ENCODE measurements around the gene FAM20A. TPM values are rescaled to one million over a fixed set of nuclear protein-coding genes. Genes with fewer than 3 reads are reported as not detected.

Gene FAM20A
- total RNA-seq, 1 experiment from 2014 or later = 0.02 TPM

DNA sequence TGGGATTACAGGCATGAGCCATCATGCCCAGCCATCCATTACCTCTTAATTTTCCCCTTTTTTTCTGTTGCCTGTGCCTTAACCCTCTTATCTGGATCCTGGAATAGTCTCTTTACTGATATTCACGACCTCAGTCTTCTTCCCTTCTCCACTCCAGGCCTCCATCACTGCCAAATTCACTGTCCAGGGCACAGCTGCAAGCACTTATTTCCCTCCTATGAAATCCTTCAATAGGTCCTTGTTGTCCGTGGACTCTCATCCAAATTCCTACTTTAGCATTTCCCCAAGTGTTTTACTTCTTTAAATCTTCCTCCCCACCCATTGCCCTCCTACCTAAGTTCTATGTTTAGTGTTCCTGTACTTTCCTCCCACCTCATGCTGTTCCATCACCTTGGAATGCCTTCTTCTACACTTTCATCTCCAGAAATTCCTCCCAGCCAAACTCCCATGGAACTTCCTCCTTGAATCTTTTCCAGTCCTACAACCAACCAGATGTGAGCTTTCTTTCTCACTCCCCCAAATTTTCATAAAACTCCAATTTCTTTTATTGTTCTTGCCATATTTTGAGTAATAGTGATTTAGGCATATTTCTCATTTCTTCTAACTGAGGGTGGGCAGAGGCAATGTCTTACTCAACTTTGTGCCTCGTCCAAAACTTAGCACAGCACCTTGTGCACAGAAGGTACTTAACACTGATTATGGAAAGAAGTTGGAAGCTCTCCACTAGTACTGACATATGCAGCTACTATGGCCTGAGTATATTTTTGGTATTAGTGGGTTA lies 35.3 kb downstream of the FAM20A start:
- DNase-seq (ENCODE audit: low read depth) = no peak

DNA sequence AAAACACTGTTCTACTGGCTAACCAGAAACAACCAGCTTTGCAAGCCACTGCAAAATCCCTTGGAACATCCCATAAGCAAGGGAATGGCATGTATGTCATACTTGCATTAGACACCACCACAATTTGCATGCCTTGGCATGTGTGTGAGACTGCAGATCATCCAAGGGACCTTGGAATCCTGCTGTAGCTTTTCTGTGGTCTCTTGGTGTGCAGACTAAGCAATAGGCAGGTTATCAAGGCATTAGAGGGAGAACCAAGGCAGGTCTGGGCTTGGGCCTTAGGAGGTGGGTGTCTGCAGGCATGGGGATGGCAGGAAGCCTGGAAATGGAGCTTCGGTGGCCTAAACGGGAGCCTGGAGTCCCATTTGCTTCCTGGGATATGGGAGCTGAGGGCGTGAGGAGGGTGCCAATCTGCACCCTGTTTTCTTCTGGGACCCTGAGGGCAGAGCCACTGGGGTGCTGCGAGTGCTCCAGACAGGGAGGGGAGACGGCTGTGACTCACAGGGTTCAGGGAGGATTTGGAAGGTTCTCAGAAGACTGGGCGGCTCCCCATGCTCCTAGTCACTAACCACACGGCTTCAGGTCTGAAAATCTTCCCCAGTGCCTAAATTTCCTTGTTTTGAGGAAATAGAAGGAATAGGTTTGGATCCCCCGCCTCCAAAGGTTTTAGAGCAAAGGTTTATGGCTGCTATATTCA lies 36.6 kb downstream of the FAM20A start:
- DNase-seq (ENCODE audit: low read depth) = no peak

DNA sequence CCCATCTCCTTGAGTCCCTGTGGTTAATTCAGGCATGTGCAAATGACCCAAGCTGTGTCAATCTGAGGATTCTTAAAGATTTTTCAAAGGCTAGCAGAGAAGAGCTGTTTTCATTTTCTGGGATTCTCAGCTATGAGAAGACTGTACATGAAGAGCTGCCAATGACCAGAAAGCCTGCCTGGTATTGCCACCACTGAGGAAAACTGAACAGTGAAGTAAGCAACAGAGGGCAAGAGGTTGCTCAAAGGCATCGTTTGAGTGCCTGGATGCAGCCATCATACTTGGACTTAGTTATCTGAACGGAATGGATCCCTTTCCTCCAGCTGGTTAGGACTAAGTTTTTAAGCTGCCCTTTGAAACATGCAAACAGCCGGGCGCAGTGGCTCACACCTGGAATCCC lies 38.4 kb downstream of the FAM20A start:
- no peak for DNase-seq (ENCODE audit: low read depth)

DNA sequence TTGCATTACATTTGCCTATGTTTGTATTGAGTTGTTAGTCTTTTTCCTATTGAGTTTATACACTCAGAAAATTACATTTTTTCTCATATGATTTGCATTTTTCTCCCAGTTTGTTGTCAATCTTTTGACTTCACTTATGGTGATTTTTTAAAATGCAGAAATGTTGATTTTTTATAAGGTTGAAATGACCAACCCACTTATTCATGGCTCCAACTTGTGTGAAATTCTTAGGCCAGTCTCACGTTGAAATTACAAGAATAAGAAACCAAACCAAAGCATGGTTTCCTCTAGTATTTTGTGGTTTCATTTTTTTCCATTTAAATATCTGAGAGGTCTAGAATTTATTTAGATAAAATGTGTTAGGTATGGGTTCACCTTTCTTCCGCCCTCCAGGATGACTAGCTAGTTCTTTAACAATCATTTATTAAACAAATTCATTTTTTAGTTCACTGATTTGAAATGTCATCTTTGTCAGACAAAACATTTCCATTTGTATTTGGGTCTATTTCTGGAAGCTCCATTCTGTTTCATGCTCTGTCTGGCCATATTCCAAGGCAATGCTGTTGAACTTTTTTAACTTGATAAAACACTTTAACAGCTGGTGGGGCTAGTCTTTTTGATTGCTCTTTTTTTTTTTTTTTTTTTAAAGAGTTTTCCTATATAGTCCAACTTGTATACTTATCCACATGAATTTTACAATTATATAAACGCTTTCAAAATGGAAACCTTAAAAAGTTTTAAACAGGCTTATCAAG lies 40.0 kb downstream of the FAM20A start:
- DNase-seq (ENCODE audit: low read depth) = no peak

DNA sequence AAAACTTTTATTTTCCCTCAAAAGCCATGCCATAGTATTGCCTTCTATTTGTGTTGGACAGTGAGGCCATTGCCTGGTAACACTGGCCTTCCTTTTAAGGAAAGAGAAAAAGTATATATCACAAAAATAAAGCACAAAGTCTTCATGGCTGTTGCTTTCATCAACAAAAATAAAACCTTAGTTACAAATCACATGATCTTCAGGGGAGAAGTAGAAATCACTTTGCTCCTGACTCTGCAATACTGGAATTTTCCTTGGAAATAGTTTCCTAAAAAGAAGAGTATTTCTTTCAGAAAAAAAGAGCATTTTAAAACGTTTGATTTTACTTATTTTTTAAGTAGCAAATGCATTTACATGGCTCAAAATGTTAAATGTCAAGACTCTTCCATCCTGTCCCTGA lies 41.9 kb downstream of the FAM20A start:
- DNase-seq (ENCODE audit: low read depth) = no peak

DNA sequence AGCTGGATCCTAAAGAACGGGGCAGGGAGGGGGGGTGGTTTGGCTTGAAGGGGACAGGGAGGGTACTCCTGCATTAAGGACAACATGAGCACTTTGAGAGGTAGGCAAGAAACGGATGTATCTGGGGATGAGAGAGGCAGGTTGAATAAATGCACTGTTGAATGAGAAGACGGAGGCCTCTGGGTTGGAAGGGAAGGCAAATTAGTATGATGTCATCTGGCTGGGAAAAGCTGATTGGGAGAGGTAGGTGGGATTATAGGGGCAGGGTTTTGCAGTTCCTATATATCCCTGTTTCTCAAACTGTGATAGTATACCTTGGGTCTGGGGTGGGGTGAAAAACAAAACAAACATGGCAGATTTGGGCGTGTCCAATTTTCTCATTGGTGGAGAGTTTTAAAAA lies 44.6 kb downstream of the FAM20A start:
- DNase-seq (ENCODE audit: low read depth) = no peak

DNA sequence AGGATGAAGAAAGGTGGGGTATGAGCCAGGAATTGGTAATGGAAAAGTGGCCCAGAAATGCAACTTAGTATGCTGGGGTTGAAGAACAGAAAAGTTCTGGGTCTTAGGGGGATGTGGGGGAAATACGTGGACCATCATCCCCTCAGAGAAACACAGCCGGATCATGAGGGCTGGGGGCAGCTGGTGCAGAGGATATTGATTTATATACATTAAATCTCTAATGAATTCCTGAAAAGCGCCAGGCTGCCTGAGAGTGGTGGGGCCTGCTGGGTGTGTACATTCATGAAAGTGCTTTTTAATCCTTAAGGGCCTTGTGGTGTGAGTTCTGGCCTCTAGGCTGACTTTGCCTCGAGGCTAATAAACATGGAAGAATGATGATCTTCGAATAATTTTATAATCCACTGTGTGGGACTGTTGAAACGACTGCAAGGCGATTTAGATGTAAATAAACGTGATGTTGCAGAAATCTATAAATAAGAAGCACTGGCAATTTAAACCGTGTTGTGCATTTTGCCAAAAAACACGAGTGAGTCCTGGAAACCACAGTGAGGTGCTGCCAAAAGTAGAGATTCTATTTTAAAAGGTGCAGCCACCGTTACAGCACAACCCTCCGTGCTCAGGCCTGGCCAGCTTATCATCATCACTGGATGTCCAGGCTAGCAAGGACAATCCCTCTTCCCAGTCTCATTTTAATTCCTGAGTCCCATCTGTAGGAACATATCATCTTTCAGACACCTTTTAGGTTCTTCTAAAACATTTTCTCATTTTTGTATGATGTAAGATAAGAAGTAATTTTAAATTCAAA lies 56.9 kb downstream of the FAM20A start:
- DNase-seq (ENCODE audit: low read depth) = no peak

DNA sequence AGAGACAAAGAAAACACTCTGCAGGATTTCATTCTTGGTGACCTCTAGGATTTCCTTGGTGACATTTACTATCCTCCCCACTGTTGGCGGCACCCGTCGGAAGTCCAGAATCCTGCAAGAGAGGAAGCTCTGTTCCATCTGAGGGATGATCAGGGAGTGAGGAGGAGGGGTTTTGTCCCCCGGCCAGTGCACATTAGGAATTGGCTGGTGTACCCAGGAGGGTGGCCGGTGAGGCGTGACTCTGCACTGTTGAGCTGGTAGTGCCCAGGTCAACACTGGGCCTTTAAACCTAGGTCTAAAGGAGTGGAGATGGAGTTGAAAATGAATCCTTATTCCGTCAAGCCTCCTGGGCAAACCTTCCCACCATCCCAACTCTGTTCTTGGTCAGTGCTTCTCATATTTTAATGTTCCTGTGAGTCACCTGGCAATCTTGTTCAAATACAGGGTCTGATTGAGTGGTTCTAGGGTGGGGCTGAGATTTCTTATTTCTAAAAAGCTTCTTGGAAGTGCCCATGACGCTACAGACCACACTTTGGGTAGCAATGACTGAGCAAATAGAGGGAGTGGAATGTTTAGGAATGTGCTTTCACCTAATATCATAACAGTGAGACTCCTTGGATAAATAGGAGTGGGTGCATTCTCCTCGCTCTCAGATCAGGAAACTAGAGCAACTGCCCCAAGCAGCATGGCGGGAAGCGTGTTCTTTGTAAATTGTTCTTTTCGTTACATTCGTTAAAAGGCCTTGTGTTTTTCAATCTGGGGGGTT lies 58.3 kb downstream of the FAM20A start:
- DNase-seq (ENCODE audit: low read depth) = no peak

DNA sequence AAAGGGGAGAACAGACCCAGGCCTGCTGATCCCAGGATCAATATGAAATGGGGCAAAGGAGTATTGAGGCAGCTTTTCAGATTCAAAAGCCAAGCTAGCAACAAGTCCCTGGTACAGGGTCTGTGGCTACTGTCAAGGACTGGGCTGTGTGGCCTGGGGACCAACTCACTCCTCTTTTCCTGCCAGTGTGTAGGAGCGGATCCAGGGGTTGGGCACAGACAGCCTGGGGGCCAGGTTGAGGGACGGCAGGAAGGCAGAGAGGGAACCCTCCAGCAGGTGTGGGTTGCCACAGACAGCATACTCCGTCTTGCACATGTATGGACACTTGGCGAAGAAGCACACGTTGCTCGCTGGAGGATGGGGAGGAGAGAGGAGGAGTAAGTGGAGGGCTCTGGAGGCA lies 59.4 kb downstream of the FAM20A start:
- DNase-seq (ENCODE audit: low read depth) = no peak

DNA sequence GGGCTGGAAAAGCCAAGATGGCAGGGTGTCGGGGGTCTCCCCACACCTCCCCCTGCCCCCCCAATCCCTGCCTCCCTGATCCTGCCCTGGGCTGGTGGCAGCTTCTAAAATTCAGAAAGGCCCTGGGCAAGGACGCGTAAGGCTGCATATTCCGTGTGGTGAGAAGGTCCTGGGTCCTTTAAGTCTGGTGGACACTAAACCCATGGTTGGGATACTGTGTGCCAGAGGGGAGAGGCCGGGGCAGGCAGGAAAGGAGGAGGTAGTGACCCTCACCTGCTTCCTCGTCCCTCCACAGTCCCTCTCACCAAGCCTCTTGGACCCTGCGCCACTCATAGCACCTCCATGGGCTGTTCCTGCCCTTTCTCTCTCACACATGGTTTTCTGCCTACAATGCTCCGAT lies 60.2 kb downstream of the FAM20A start:
- no peak for DNase-seq (ENCODE audit: low read depth)

DNA sequence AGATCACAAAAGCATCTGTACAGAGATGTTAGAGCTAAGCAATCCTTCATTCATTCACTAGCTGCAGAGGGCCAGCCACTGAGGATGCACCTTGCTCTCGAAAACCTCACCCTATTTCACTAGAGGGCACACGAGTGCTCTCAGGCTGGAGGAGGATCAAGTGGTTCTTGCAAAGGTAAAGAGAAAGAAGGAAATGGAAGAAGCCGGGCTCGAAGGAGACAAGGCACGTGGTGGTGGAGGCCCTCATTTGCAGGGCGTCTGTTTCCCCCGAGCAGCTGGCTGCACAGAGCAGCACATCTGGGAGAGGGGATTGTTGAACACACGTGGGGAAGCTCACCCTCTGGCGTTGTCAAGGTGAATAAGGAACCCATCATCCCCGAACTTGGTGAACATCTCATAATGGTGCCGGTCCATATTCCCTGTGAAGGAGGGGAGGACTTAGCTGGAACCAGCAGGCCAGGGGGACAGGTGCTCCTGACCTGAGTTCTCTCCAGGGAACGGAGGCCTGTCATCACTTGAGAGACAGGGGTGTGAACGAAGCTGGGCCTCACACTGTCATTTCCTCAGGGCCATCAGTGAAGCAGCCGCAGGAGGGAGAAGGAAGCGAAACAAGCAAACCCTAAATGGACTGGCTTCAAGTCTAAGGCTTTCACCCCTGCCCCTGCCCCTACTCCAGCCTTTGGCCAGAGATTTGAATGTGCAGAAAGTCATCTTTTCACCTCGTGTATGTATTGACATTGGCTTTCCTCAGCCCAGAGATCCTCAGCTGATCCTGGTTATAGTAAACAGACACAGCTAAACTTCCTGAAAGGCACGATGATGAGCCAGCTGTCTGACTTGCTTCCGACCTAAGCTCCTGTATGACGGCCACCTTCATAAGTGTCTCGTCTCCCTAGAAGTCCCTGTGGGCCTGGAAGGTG lies 61.4 kb downstream of the FAM20A start:
- no peak for DNase-seq (ENCODE audit: low read depth)

DNA sequence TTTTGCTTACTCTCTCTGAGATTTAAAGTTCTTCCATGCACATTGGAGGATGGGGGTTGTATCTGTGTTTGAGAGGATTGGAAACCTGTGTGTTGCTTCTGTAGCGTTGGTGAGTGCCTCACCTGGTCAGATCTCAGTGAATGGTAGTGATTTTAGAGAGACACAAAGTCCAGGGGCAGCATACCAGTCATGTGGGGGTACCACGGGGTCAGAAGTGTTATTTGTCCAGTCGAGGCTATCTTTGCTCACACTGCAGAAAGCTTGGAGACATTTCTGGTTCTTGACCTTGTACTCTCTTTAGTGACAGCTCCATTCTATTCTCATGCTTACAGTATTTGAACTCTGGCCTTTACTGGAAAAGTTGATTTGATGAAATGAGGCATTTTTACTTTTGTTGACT lies 65.2 kb downstream of the FAM20A start:
- DNase-seq (ENCODE audit: low read depth) = no peak

DNA sequence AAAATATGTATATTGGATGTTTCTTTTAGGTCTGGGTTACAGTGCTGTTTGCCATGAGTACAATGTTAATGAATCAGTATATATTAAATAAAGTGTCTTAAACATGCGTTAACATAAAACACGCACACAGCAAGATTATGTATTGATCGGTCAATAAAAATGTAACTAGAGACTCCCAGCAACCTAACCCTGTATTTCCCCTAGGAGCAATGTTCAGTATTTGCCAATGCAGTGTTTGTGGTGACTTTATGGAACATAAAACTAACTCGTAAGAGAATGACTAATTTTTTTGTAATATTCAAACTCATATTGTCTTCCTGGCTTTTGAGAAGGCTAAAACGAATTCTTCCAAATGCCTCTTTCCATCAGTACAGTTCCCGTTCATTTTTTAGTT lies 66.5 kb downstream of the FAM20A start:
- no peak for DNase-seq (ENCODE audit: low read depth)

DNA sequence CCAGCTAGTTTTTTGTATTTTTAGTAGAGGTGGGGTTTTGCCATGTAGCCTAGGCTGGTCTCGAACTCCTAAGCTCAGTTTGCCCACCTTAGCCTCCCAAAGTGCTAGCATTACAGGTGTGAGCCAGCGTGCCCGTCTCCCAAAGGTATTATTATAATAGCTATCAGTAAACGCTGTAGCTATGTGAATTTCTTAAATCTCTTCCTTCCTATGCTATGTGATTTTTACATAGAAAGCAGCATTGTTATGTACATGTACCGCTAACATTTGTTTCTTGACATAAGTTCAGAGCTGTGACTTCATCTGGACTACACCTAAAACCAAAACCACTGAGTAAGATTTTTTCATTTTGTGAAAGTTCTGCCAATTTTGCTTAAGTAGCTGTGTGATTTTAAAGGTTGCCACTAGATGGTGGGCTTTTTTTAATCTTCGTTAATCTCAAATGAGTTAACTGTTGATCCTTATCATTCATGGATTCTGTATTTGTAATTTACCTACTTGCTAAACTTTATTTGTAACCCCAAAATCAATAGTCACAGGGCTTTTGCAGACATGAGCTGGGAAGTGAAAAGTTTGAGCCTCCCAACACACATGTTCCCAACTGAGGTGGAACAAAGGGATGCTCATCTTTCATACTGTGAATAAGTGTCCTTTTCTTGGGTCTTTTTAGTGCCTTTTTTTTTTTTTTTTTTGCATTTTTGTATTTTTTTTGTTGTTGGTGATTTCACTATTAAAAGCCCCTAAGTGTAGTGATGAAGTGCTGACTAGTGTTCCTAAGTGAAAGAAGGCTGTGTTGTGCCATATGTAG lies 67.1 kb downstream of the FAM20A start:
- DNase-seq (ENCODE audit: low read depth) = no peak

DNA sequence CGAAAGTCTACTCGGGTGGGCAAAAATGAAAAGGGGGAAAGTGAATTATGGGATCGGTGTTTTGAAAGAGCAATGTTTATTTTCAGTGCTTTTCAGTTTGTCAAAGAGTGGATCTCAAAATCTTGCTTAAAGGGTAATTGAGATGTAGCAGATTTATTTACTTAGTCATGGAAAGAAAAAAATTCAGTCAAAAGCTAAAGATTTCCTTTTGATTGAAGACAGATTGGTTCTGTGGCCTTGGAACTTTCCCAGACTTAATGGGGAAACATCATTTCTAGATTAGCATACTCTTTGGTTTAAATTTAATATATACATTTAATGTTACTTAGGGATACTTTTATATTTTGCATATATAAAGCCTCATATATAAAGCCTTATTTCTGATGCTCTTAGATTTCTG lies 68.3 kb downstream of the FAM20A start:
- no peak for DNase-seq (ENCODE audit: low read depth)

DNA sequence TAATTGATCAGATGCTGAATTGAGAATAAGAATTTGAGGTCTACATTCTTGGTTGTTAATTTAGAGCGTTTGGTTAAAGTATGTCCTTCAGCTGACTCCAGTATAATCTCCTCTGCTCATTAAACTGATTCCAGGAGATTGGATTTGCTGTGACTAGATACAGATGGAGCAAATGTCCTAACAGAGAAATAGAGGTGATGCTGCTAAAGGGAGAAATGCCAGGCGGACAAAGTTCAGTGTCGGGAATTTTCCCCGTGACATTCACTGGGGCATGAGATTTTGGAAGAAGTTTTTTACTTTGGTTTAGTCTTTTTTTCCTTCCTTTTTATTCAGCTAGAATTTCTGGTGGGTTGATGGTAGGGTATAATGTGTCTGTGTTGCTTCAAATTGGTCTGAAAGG lies 69.9 kb downstream of the FAM20A start:
- no peak for DNase-seq (ENCODE audit: low read depth)

DNA sequence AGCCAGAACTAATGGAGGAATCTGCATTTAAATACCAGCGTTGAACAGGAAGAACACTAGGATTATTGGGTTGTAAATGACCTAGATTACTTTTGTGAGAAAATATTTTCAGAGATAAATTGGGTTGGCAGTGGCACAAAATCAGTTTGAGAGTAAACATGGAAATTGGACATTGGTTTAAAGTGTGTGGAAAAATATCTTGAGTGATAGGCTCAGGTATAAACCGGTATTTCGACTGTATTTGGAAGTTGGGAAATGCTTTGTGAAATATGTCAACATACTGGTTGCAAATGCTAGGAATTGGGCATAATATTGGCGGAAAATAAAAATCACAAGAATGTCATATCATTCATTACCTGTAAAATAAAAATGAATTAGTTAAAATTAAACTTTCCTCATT lies 73.9 kb downstream of the FAM20A start:
- DNase-seq (ENCODE audit: low read depth) = no peak

DNA sequence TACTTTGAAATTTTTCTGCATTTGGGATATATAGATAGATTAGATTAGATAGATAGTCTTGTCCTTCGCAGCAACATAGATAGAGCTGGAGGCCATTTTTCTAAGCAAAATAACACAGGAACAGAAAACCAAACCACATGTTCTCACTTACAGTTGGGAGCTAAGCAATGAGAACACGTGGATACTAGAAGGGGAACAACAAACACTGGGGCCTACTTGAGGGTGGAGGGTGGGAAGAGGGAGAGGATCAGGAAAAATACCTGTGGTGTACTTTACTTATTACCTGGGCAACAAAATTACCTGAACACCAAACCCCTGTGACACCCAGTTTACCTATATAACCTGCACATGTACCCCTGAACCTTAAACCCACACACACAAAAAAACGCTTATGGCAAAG lies 74.6 kb downstream of the FAM20A start:
- no peak for DNase-seq (ENCODE audit: low read depth)

DNA sequence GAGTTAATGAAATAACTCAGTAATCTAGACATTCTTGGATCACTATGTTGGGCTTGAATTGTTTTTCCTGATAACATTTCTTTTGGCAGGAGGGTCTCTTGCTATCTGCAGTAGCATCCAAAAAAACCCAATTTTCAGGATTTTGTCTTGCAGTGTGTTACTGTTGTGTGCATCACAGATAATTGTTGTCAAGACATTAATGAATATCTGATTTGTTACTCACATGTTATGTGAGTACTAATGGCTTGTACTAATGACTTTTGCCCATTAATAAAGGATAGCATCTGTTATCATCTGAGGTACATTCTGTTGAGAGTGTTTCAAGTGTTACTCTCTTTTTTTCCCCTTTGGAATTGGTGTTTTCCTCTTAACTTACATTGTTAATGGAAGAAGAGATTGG lies 78.9 kb downstream of the FAM20A start:
- no peak for DNase-seq (ENCODE audit: low read depth)
